Heart left ventricle (tissue), 16 donors: ENCODE measurements around the gene RABGGTA. TPM values are rescaled to one million over a fixed set of nuclear protein-coding genes. Genes with fewer than 3 reads are reported as not detected.
"Not testable (repeated sequence)": the region's sequence is repeated elsewhere in the genome, so short reads cannot be mapped to it uniquely, and the experiment has no call there.

ENCODE experiments used
- ATAC-seq, 4 donors: fragments of 200-7000 bp; cut with Tn5 transposase; one replicate each; pipeline ENCODE4 v1.9.1; 2020 to 2022; ENCODE audit warnings: moderate library complexity in 4 of 4, mild to moderate bottlenecking in 3 of 4, moderate number of reproducible peaks in 1 of 4
- DNase-seq, 5 donors: peaks; one replicate each; pipeline ENCODE4 v3.0.0-alpha.2; 2020
- H3K27ac ChIP-seq, 12 donors: fragments of 200-600 bp; sonication (generic) in 4 of 12; one replicate each; pipeline versions ENCODE4 v1.5.0 to v1.8.0; 2016 to 2022; ENCODE audit warnings: mild to moderate bottlenecking in 2 of 12
- H3K27me3 ChIP-seq, 9 donors: fragments of 200-600 bp; sonication (generic) in 2 of 9; one replicate each; pipeline versions ENCODE4 v1.5.1 to v1.8.0; 2016 to 2022; ENCODE audit warnings: mild to moderate bottlenecking in 3 of 9
- H3K36me3 ChIP-seq, 9 donors: fragments of 200-600 bp; sonication (generic) in 2 of 9; one replicate each; pipeline versions ENCODE4 v1.5.0 to v1.8.0; 2018 to 2022; ENCODE audit warnings: mild to moderate bottlenecking in 2 of 9
- H3K4me1 ChIP-seq, 12 donors: fragments of 200-600 bp; sonication (generic) in 4 of 12; one replicate each; pipeline versions ENCODE4 v1.5.0 to v1.8.0; 2016 to 2022; ENCODE audit warnings: mild to moderate bottlenecking in 3 of 12
- H3K4me3 ChIP-seq, 12 donors: fragments of 200-600 bp; sonication (generic) in 4 of 12; one replicate each; pipeline versions ENCODE4 v1.5.0 to v1.8.0; 2017 to 2022; ENCODE audit warnings: mild to moderate bottlenecking in 9 of 12, moderate library complexity in 4 of 12
- H3K9me3 ChIP-seq, 12 donors: fragments of 200-600 bp; sonication (generic) in 4 of 12; one replicate each; pipeline versions ENCODE4 v1.5.0 to v1.8.0; 2016 to 2022; ENCODE audit warnings: mild to moderate bottlenecking in 1 of 12
- CTCF ChIP-seq, 12 donors: fragments of 200-600 bp; sonication (generic) in 4 of 12; IDR thresholded peaks; one replicate each; pipeline versions ENCODE4 v1.5.0 to v1.8.0; 2018 to 2022; ENCODE audit warnings: antibody characterized with exemption in 12 of 12, mild to moderate bottlenecking in 5 of 12
- POLR2A ChIP-seq, 2 donors: fragments of 450-650 bp; IDR thresholded peaks; one replicate each; pipeline ENCODE4 v1.6.1; 2017; ENCODE audit warnings: antibody characterized with exemption in 2 of 2, mild to moderate bottlenecking in 2 of 2, moderate library complexity in 2 of 2
- WGBS, 4 donors: extraction: QIAGEN DNeasy Blood & Tissue Kit in 2 of 4; methylation state at CpG; one replicate each; pipeline versions ENCODE4 v1.1.5 to v1.1.7; 2013 to 2018; 5-methylcytosine and 5-hydroxymethylcytosine counted together
- intact Hi-C, 10 donors: fragments of 100-400 bp; cut with DNase I; formaldehyde crosslinking; loops; one replicate each; pipeline versions ENCODE4 v1.11.1 to v1.14.2; 2022
- polyA plus RNA-seq, 2 donors: library from polyadenylated mRNA; stranded (reverse); fragments of 200-250 nt; gene quantifications; one replicate each; pipeline ENCODE4 v1.2.3, GENCODE V29; 2013
- total RNA-seq, 9 donors: library from RNA; depleted of rRNA in 2 of 9; stranded (reverse); fragments of >200 nt in 2 of 9; fragmentation: NEBNext Ultra II Directional in 3 of 9; extraction: Animal tissue kit (Norgen Biotek cat#: 25700) in 3 of 9; gene quantifications; one replicate each; pipeline versions ENCODE4 v1.1.0 to v1.2.4, GENCODE V29; 2016 to 2023
- donor health status: ischemic (EF 13 %, LVEDD 7.1; RV severe dilation, severe dysfunction).
- donor health status: healthy with polysubstance abuse.
- donor health status: DM: no; HTN: yes; CAD: no.
- donor health status: DM: no; HTN: no; CAD: no.
- donor health status: ischemic (EF 25% LVEDD 6.9; RV normal size, moderate dysfunction).
- donor health status: ischemic (EF 25% LVEDD 5.7; RV mildly dilated, moderate dysfunction).
- donor health status: healthy.
- donor health status: DM: yes; HTN: yes; CAD: no.
- donor health status: ischemic (EF 35%, LVEDD 5.7; RV mildly dilated, moderate dysfunction).
- donor health status: nonischemic (EF 11% LVEDD 7.7; RV severe dilation, severe dysfunction).
- donor health status: DM: yes; HTN: yes; CAD: no.
- donor health status: PGD.
- donor health status: ischemic (EF 29% LVEDD 5.4; RV normal size, mild dysfunction).
- donor health status: nonischemic (EF 23%, LVEDD 6.1; RV moderate dilation, normal function).

Gene RABGGTA
- total and polyA plus RNA-seq, 11 donors, result 18.8 to 33.1 (median 26.7) TPM

DNA sequence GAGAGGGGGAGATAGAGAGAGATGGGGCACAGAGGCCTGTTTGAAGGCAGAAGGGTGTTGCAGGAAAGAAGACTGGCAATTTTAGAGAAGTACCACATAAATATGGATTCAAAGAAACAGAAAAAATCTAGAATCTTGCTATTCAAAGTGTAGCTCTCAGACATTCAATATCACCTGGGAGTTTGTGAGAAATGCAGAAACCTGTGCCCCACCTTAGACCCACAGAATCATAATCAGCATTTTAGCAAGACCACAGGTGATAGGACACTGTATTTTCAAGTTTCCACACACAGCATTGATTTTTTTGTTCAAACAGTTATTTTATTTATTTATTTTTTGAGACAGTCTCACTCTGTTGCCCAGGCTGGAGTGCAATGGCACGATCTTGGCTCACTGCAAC, 42.5 kb downstream of the RABGGTA start:
- Histone ChIP-seq H3K36me3 (peaks cover 0 to 34% (median 18%) of the 10 kb centered on the region in 9 donors), H3K27ac (no peak overlapping the region), H3K27me3 (no peaks in the 10 kb centered on the region), H3K4me1 (peaks cover 0 to 38% (median 21%) of the 10 kb centered on the region in 12 donors), H3K4me3 (no peak overlapping the region), H3K9me3 (no peaks in the 10 kb centered on the region)
- ATAC-seq (no peak), DNase-seq (no peak)
- 0 to 100% (median 46%) methylated on average over 1 of the region's 1 CpG for WGBS, 4 donors
- TF ChIP-seq CTCF (IDR thresholded peaks at IDR 0.05) (no peak), POLR2A (IDR thresholded peaks at IDR 0.05) (no peak)
- intact Hi-C loops, result no loop called here

GRCh38 chr14:24226473-24226872, 44.9 kb downstream of the RABGGTA start:
- Histone ChIP-seq H3K27me3 (no peaks in the 10 kb centered on the region), H3K27ac (no peak overlapping the region), H3K4me3 (no peak overlapping the region), H3K36me3 (peaks cover 0 to 33% (median 17%) of the 10 kb centered on the region in 9 donors), H3K4me1 (peaks cover 0 to 27% (median 9%) of the 10 kb centered on the region in 12 donors), H3K9me3 (no peaks in the 10 kb centered on the region)
- ATAC-seq (no peak), DNase-seq (no peak)
- TF ChIP-seq POLR2A (IDR thresholded peaks at IDR 0.05) (no peak), CTCF (IDR thresholded peaks at IDR 0.05) (no peak)
- 79 to 88% (median 83%) methylated on average over 1 of the region's 1 CpG for WGBS, 4 donors
- intact Hi-C loops, result no loop called here

- TF ChIP-seq POLR2A (IDR thresholded peaks at IDR 0.05) (no peak), CTCF (IDR thresholded peaks at IDR 0.05) (no peak)
- intact Hi-C loops, result no loop called here
- WGBS, 4 donors, result 68 to 81% (median 74%) methylated on average over 7 of the region's 7 CpGs
- Histone ChIP-seq H3K9me3 (no peaks in the 10 kb centered on the region), H3K36me3 (peaks cover 0 to 37% (median 17%) of the 10 kb centered on the region in 9 donors), H3K4me1 (peaks cover 0 to 16% (median 0%) of the 10 kb centered on the region in 12 donors), H3K4me3 (no peak overlapping the region), H3K27ac (peak overlapping the region in 8 of 12 donors; percentile 0 to 64 (median 26)), H3K27me3 (no peaks in the 10 kb centered on the region)
- no peak for DNase-seq
- peak in 2 of 4 donors; percentile 23 to 72 for ATAC-seq
Measured at GRCh38 chr14:24224618-24225071, 46.8 kb downstream of the RABGGTA start.

DNA sequence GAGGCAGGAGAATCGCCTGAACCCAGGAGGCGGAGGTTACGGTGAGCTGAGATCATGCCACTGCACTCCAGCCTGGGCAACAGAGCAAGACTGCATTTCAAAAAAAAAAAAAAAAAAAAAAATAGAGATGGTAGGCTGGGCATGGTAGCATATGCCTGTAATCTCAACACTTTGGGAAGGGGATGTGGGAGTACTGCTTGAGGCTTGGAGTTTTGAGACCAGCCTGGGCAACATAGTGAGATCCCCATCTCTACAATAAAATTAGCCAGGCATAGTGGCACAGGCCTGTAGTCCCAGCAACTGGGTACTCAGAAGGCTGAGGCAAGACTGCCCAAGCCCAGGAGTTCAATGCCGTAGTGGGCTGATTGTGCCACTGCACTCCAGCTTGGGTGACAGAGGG, 48.4 kb downstream of the RABGGTA start:
- Histone ChIP-seq H3K36me3 (peaks cover 0 to 33% (median 12%) of the 10 kb centered on the region in 9 donors), H3K4me1 (peaks cover 0 to 14% (median 0%) of the 10 kb centered on the region in 12 donors)
- intact Hi-C loops, H3K27ac ChIP-seq, H3K27me3 ChIP-seq, H3K4me3 ChIP-seq, H3K9me3 ChIP-seq, DNase-seq, ATAC-seq: not testable (repeated sequence)
- WGBS, 4 donors, result 95 to 99% (median 99%) methylated on average over 4 of the region's 4 CpGs

DNA sequence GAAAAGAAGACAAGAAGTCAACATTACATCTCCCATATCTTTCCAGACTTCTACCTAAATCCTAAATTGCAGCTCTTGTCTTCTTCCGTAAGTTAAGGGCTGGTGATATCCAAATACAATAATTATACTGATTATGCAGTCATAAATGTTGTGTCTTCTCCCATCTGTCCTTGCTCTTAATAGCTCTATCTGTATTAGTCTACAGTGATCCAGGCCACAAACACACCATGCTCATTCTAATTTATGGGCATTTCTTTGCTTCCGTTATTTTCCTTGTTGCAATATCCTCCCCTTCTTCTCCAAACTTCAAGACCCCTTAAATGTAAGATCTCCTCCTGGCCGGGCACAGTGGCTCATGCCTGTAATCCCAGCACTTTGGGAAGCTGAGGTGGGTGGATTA, 51.9 kb downstream of the RABGGTA start:
- DNase-seq (no peak), ATAC-seq (no peak)
- TF ChIP-seq CTCF (IDR thresholded peaks at IDR 0.05) (no peak), POLR2A (IDR thresholded peaks at IDR 0.05) (no peak)
- Histone ChIP-seq H3K4me3 (no peak overlapping the region), H3K9me3 (no peaks in the 10 kb centered on the region), H3K27me3 (no peaks in the 10 kb centered on the region), H3K27ac (no peak overlapping the region), H3K36me3 (peaks cover 0 to 23% (median 11%) of the 10 kb centered on the region in 9 donors), H3K4me1 (peaks cover 0 to 18% (median 11%) of the 10 kb centered on the region in 12 donors)
- intact Hi-C loops, result no loop called here
- WGBS, 4 donors, result 57 to 63% (median 62%) methylated on average over 3 of the region's 3 CpGs
